Hepatocyte (in vitro differentiated cells): ENCODE results near the gene HHAT. TPM values are rescaled to one million over a fixed set of nuclear protein-coding genes. Genes with fewer than 3 reads are reported as not detected.
A peak's percentile ranks its signal among the peaks of the same experiment; 100 is the strongest.

ENCODE experiments used
- DNase-seq: peaks from one replicate; pipeline ENCODE4 v3.0.0-alpha.2; 2016; ENCODE audit warnings: low spot score
- H2AFZ ChIP-seq: fragments of 200-600 bp; sonication (generic); 2 replicates; pipeline ENCODE4 v1.6.0; 2016; ENCODE audit warnings: antibody characterized with exemption, mild to moderate bottlenecking
- H3K27ac ChIP-seq: fragments of 200-600 bp; sonication (generic); 2 replicates; pipeline ENCODE4 v1.5.1; 2016; ENCODE audit warnings: mild to moderate bottlenecking
- H3K27me3 ChIP-seq: fragments of 200-600 bp; sonication (generic); 2 replicates; pipeline ENCODE4 v1.6.1; 2016
- H3K36me3 ChIP-seq: fragments of 200-600 bp; sonication (generic); replicated peaks from 2 replicates; pipeline ENCODE4 v1.5.1; 2016; ENCODE audit warnings: low read depth; ENCODE audit not compliant: insufficient read depth
- H3K4me1 ChIP-seq: fragments of 200-600 bp; sonication (generic); 2 replicates; pipeline ENCODE4 v1.5.1; 2016; ENCODE audit warnings: mild to moderate bottlenecking, moderate library complexity; ENCODE audit not compliant: insufficient read depth
- H3K4me2 ChIP-seq: fragments of 200-600 bp; sonication (generic); 2 replicates; pipeline ENCODE4 v1.6.0; 2016
- H3K4me3 ChIP-seq: fragments of 200-600 bp; sonication (generic); 2 replicates; pipeline ENCODE4 v1.5.1; 2016; ENCODE audit warnings: mild to moderate bottlenecking
- H3K79me2 ChIP-seq: fragments of 200-600 bp; sonication (generic); 2 replicates; pipeline ENCODE4 v1.6.0; 2017; ENCODE audit warnings: mild to moderate bottlenecking
- H3K9me2 ChIP-seq: fragments of 200-600 bp; sonication (generic); replicated peaks from 2 replicates; pipeline ENCODE4 v1.6.0; 2017; ENCODE audit warnings: mild to moderate bottlenecking; ENCODE audit not compliant: insufficient read depth
- H3K9me3 ChIP-seq: fragments of 200-600 bp; sonication (generic); 2 replicates; pipeline ENCODE4 v1.5.1; 2016; ENCODE audit warnings: low read depth, mild to moderate bottlenecking
- H4K20me1 ChIP-seq: fragments of 200-600 bp; sonication (generic); 2 replicates; pipeline ENCODE4 v1.6.0; 2016; ENCODE audit warnings: mild to moderate bottlenecking; ENCODE audit not compliant: insufficient read depth, poor library complexity, severe bottlenecking
- CTCF ChIP-seq: fragments of 200-600 bp; sonication (generic); IDR thresholded peaks from 2 replicates; pipeline ENCODE4 v1.5.1; 2016; ENCODE audit warnings: antibody characterized with exemption, mild to moderate bottlenecking; ENCODE audit not compliant: poor library complexity
- EZH2 ChIP-seq: fragments of 200-600 bp; sonication (generic); IDR thresholded peaks from 2 replicates; pipeline ENCODE4 v1.6.1; 2016; ENCODE audit warnings: antibody characterized with exemption, mild to moderate bottlenecking, borderline replicate concordance
- EZH2phosphoT487 ChIP-seq: fragments of 200-600 bp; sonication (generic); IDR thresholded peaks from one replicate; pipeline ENCODE4 v1.6.1; 2018; ENCODE audit warnings: antibody characterized with exemption, mild to moderate bottlenecking, low read depth, moderate library complexity; ENCODE audit not compliant: unreplicated experiment, severe bottlenecking
- WGBS: methylation state at CpG from one replicate; pipeline ENCODE4 v1.1.6; 2016; ENCODE audit warnings: low lambda C conversion rate; ENCODE audit errors: missing lambda C conversion rate; 5-methylcytosine and 5-hydroxymethylcytosine counted together
- polyA plus RNA-seq: library from polyadenylated mRNA; unstranded; fragments of >200 nt; fragmentation: Nextera tagmentation; extraction: Ambion mirVana; gene quantifications from 2 replicates; pipeline ENCODE4 v1.2.1, GENCODE V29; 2016
- total RNA-seq: library from RNA; depleted of rRNA; stranded (reverse); fragments of >200 nt; gene quantifications from 2 replicates; pipeline ENCODE4 v1.2.3, GENCODE V29; 2014

The HHAT gene
- total and polyA plus RNA-seq, 2 experiments from 2014 or later: 5.3 to 6.3 TPM

GRCh38 chr1:210597555-210598134 lies 268.9 kb downstream of the HHAT start:
- H3K4me2 ChIP-seq: no peak overlapping the region
- no peaks in the 10 kb centered on the region for H3K79me2 ChIP-seq
- 75% methylated on average over 1 of the region's 1 CpG for WGBS
- no peaks in the 10 kb centered on the region for H4K20me1 ChIP-seq
- TF ChIP-seq EZH2phosphoT487 (no peak), EZH2 (no peak), CTCF (no peak)
- H3K9me2 ChIP-seq: no peaks in the 10 kb centered on the region
- no peaks in the 10 kb centered on the region for H3K4me1 ChIP-seq
- H3K4me3 ChIP-seq: no peak overlapping the region
- H3K27me3 ChIP-seq: no peaks in the 10 kb centered on the region
- DNase-seq: peak; percentile 49
- no peaks in the 10 kb centered on the region for H3K36me3 ChIP-seq
- H3K27ac ChIP-seq: peak overlapping the region; percentile 68
- H3K9me3 ChIP-seq: no peaks in the 10 kb centered on the region
- no peak overlapping the region for H2AFZ ChIP-seq

- peak; percentile 30 for DNase-seq
- Histone ChIP-seq H3K4me3 (no peak overlapping the region), H3K4me2 (no peak overlapping the region), H3K9me3 (no peaks in the 10 kb centered on the region), H2AFZ (no peak overlapping the region), H4K20me1 (no peaks in the 10 kb centered on the region), H3K9me2 (no peaks in the 10 kb centered on the region), H3K36me3 (no peaks in the 10 kb centered on the region), H3K4me1 (no peaks in the 10 kb centered on the region), H3K27ac (peak overlapping the region; percentile 68), H3K27me3 (no peaks in the 10 kb centered on the region), H3K79me2 (no peaks in the 10 kb centered on the region)
- WGBS: 73% methylated on average over 3 of the region's 3 CpGs
- TF ChIP-seq CTCF (no peak), EZH2 (no peak), EZH2phosphoT487 (no peak)
These were observed 269.5 kb downstream of the HHAT start for GRCh38 chr1:210598135-210598652.

GRCh38 chr1:210600421-210601159 lies 271.9 kb downstream of the HHAT start:
- H3K27me3 ChIP-seq: no peaks in the 10 kb centered on the region
- no peaks in the 10 kb centered on the region for H3K36me3 ChIP-seq
- no peaks in the 10 kb centered on the region for H3K9me3 ChIP-seq
- no peak overlapping the region for H3K27ac ChIP-seq
- no peaks in the 10 kb centered on the region for H3K9me2 ChIP-seq
- H3K4me3 ChIP-seq: no peak overlapping the region
- 86% methylated on average over 5 of the region's 5 CpGs for WGBS
- DNase-seq: no peak
- TF ChIP-seq EZH2 (no peak), EZH2phosphoT487 (no peak), CTCF (no peak)
- H3K4me1 ChIP-seq: no peaks in the 10 kb centered on the region
- no peak overlapping the region for H2AFZ ChIP-seq
- no peaks in the 10 kb centered on the region for H4K20me1 ChIP-seq
- H3K79me2 ChIP-seq: no peaks in the 10 kb centered on the region
- H3K4me2 ChIP-seq: no peak overlapping the region
